D341Med (cell line): ENCODE results near the gene YAP1.

ENCODE experiments used
- DNase-seq: peaks from one replicate; pipeline ENCODE4 v3.0.0; 2012; ENCODE audit warnings: low spot score

YAP1 gene

GRCh38 chr11:102163368-102163767 is 53.1 kb downstream of the YAP1 start:
- DNase-seq, result no peak

- DNase-seq, result no peak
Observed at GRCh38 chr11:102166175-102167064, 56.2 kb downstream of the YAP1 start.

- DNase-seq, result no peak
Observed at GRCh38 chr11:102168481-102168880, 58.2 kb downstream of the YAP1 start.

GRCh38 chr11:102171101-102171500 is 60.9 kb downstream of the YAP1 start:
- DNase-seq, result no peak

GRCh38 chr11:102172127-102172848 is 62.0 kb downstream of the YAP1 start:
- DNase-seq, result no peak

- no peak for DNase-seq
Observed at GRCh38 chr11:102177126-102177525, 66.9 kb downstream of the YAP1 start.

GRCh38 chr11:102177974-102178631 is 67.9 kb downstream of the YAP1 start:
- DNase-seq, result no peak

GRCh38 chr11:102179371-102179770 is 69.1 kb downstream of the YAP1 start:
- DNase-seq, result no peak

- no peak for DNase-seq
Observed at GRCh38 chr11:102184269-102184987, 74.2 kb downstream of the YAP1 start.

GRCh38 chr11:102186551-102187191 is 76.4 kb downstream of the YAP1 start:
- no peak for DNase-seq

- DNase-seq, result no peak
Observed at GRCh38 chr11:102187416-102188151, 77.3 kb downstream of the YAP1 start.

GRCh38 chr11:102188488-102188887 is 78.2 kb downstream of the YAP1 start:
- DNase-seq, result no peak

- no peak for DNase-seq
Observed at GRCh38 chr11:102191832-102192231, 81.6 kb downstream of the YAP1 start.

GRCh38 chr11:102192349-102193066 is 82.3 kb downstream of the YAP1 start:
- DNase-seq, result no peak

- DNase-seq, result no peak
Observed at GRCh38 chr11:102194257-102194656, 84.0 kb downstream of the YAP1 start.

- no peak for DNase-seq
Observed at GRCh38 chr11:102194990-102195389, 84.7 kb downstream of the YAP1 start.

GRCh38 chr11:102196351-102196750 is 86.1 kb downstream of the YAP1 start:
- DNase-seq, result no peak

- no peak for DNase-seq
Observed at GRCh38 chr11:102196816-102197215, 86.6 kb downstream of the YAP1 start.

- DNase-seq, result no peak
Observed at GRCh38 chr11:102197670-102198139, 87.5 kb downstream of the YAP1 start.

GRCh38 chr11:102199673-102200072 is 89.4 kb downstream of the YAP1 start:
- DNase-seq, result no peak
